ENCODE results near the gene PTPRN2.

PTPRN2 gene

GRCh38 chr7:157540606-157541294, 1046.9 kb downstream of the PTPRN2 start:
- Histone ChIP-seq H3K27ac (ENCODE audit: low read depth, low read length) (no peak overlapping the region), H3K27me3 (ENCODE audit: control insufficient read depth, insufficient read depth, low read length) (no peaks in the 10 kb centered on the region), H3K36me3 (ENCODE audit: control insufficient read depth, insufficient read depth, low read length) (no peaks in the 10 kb centered on the region), H3K9ac (ENCODE audit: low read length) (no peak overlapping the region), H3K4me1 (ENCODE audit: control insufficient read depth, insufficient read depth, low read length) (no peaks in the 10 kb centered on the region), H3K4me3 (ENCODE audit: low read length) (no peak overlapping the region)

- no peak overlapping the region for H3K9ac ChIP-seq (ENCODE audit: low read length)
- H3K4me3 ChIP-seq (ENCODE audit: low read length), result no peak overlapping the region
- no peak overlapping the region for H3K27ac ChIP-seq (ENCODE audit: low read depth, low read length)
- no peaks in the 10 kb centered on the region for H3K27me3 ChIP-seq (ENCODE audit: control insufficient read depth, insufficient read depth, low read length)
- no peaks in the 10 kb centered on the region for H3K36me3 ChIP-seq (ENCODE audit: control insufficient read depth, insufficient read depth, low read length)
- H3K4me1 ChIP-seq (ENCODE audit: control insufficient read depth, insufficient read depth, low read length), result no peaks in the 10 kb centered on the region
These were observed 1047.6 kb downstream of the PTPRN2 start for GRCh38 chr7:157540020-157540419.

DNA sequence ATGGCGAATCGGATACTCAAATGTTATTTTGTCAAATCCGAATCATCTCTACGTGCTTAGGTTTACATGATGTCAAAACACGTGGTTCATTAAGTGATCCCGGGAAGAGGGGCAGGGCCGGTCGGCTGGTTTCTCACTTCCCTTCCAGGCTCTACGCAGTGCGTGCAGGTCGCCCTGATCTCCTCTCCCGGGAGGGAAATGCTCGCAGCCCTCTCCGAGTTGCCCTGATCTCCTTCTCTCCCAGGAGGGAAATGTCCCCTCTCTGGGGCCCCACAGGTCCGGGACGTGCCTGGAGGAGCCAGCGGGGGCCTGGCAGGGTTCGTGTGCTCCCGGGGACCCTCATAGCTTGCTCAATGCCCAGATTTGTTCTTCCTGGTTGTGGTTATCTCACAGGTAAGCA, 1048.1 kb downstream of the PTPRN2 start:
- H3K4me1 ChIP-seq (ENCODE audit: control insufficient read depth, insufficient read depth, low read length), result no peaks in the 10 kb centered on the region
- no peaks in the 10 kb centered on the region for H3K27me3 ChIP-seq (ENCODE audit: control insufficient read depth, insufficient read depth, low read length)
- no peak overlapping the region for H3K27ac ChIP-seq (ENCODE audit: low read depth, low read length)
- H3K4me3 ChIP-seq (ENCODE audit: low read length), result no peak overlapping the region
- H3K36me3 ChIP-seq (ENCODE audit: control insufficient read depth, insufficient read depth, low read length), result no peaks in the 10 kb centered on the region
- no peak overlapping the region for H3K9ac ChIP-seq (ENCODE audit: low read length)

DNA sequence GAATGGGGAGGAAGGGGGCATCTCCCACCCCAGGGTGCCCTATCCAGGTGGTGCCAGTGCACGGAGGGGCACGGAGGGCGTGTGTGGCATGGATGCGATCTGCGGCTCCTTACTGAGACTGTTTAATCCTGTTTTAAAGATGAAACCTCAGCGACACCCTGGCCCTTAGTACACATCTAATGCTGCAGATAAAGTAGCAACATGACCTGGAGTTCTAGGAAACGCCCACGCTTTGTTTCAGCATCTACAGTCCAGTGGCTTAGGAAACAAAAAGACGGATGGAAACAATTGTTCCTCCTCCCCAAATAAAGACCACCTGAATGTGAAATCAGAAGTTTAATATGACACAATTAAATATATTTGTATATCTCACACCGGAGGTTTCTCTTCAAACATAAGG, 1048.9 kb downstream of the PTPRN2 start:
- Histone ChIP-seq H3K4me1 (ENCODE audit: control insufficient read depth, insufficient read depth, low read length) (no peaks in the 10 kb centered on the region), H3K36me3 (ENCODE audit: control insufficient read depth, insufficient read depth, low read length) (no peaks in the 10 kb centered on the region), H3K4me3 (ENCODE audit: low read length) (no peak overlapping the region)

GRCh38 chr7:157538321-157538720, 1049.3 kb downstream of the PTPRN2 start:
- H3K9ac ChIP-seq (ENCODE audit: low read length), result no peak overlapping the region
- H3K36me3 ChIP-seq (ENCODE audit: control insufficient read depth, insufficient read depth, low read length), result no peaks in the 10 kb centered on the region
- H3K4me1 ChIP-seq (ENCODE audit: control insufficient read depth, insufficient read depth, low read length), result no peaks in the 10 kb centered on the region
- no peak overlapping the region for H3K4me3 ChIP-seq (ENCODE audit: low read length)
- H3K27me3 ChIP-seq (ENCODE audit: control insufficient read depth, insufficient read depth, low read length), result no peaks in the 10 kb centered on the region
- H3K27ac ChIP-seq (ENCODE audit: low read depth, low read length), result no peak overlapping the region

More for the DNA sequence above, 1048.9 kb downstream of the PTPRN2 start:
- no peaks in the 10 kb centered on the region for H3K27me3 ChIP-seq (ENCODE audit: control insufficient read depth, insufficient read depth, low read length)
- H3K9ac ChIP-seq (ENCODE audit: low read length), result no peak overlapping the region
- H3K27ac ChIP-seq (ENCODE audit: low read depth, low read length), result no peak overlapping the region

DNA sequence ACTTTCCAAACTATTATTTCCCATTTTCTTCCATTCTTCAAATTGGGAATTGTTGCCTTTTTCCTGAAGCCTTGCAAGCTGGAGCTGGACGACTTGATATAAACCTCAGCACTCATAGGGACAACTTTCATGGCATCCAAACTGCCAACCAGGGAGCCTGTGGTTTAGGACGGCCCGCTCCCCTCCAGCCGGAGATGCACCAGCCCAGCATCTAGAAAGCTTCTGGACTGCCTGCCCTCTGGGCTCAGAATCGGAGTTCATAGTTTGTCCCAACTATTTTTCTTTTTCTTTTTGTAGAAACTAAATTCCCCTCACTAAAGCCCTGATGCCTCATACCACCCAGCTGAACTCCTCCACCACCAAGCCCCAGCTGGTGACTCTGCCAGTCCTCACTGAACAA, 1050.6 kb downstream of the PTPRN2 start:
- H3K4me1 ChIP-seq (ENCODE audit: control insufficient read depth, insufficient read depth, low read length), result no peaks in the 10 kb centered on the region
- no peak overlapping the region for H3K9ac ChIP-seq (ENCODE audit: low read length)
- H3K27me3 ChIP-seq (ENCODE audit: control insufficient read depth, insufficient read depth, low read length), result no peaks in the 10 kb centered on the region
- no peak overlapping the region for H3K27ac ChIP-seq (ENCODE audit: low read depth, low read length)
- H3K36me3 ChIP-seq (ENCODE audit: control insufficient read depth, insufficient read depth, low read length), result no peaks in the 10 kb centered on the region
- no peak overlapping the region for H3K4me3 ChIP-seq (ENCODE audit: low read length)

- no peak overlapping the region for H3K4me3 ChIP-seq (ENCODE audit: low read length)
- H3K4me1 ChIP-seq (ENCODE audit: control insufficient read depth, insufficient read depth, low read length), result no peaks in the 10 kb centered on the region
- no peaks in the 10 kb centered on the region for H3K36me3 ChIP-seq (ENCODE audit: control insufficient read depth, insufficient read depth, low read length)
- H3K27ac ChIP-seq (ENCODE audit: low read depth, low read length), result no peak overlapping the region
- H3K9ac ChIP-seq (ENCODE audit: low read length), result no peak overlapping the region
- no peaks in the 10 kb centered on the region for H3K27me3 ChIP-seq (ENCODE audit: control insufficient read depth, insufficient read depth, low read length)
These were observed 1055.6 kb downstream of the PTPRN2 start for GRCh38 chr7:157532068-157532467.

DNA sequence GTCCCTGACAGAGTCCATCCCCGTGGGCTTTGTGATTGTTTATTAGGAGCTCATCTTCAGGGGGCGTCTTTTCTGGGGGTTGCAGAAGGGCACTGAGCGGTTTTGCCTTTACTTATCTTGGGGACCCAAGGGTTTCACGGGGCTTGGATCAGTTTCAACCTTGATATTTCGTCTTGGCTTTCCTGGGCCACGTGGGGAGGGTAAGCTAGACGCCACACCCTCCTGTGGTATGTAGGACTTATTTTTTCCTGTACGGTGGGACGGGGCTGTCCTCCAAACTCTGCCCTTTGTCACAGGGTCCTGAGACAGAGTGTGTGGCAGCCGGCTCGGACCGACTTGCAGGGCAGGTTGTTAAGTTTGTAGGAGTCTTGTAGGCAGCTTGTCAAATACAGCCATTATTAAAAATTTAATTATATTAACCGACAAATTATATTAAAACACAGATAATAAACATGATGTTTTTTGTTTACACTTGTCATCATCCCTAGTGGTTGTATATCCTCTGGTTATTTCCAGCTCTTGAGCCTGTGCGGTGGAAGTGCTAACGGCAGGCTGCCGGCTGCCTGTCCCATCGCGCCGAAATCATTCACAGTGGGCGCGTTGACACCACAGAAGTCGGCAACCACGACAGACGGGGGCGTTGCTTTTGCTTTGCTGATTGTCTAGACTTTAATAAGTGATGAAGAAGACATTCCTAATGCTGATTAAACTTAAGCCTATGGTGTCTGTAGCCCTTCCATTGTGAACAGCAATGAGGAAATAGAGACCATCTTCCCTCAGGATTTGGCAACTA, 1057.7 kb downstream of the PTPRN2 start:
- H3K4me3 ChIP-seq (ENCODE audit: low read length), result no peak overlapping the region
- no peak overlapping the region for H3K27ac ChIP-seq (ENCODE audit: low read depth, low read length)
- no peak overlapping the region for H3K9ac ChIP-seq (ENCODE audit: low read length)
- no peaks in the 10 kb centered on the region for H3K36me3 ChIP-seq (ENCODE audit: control insufficient read depth, insufficient read depth, low read length)
- H3K27me3 ChIP-seq (ENCODE audit: control insufficient read depth, insufficient read depth, low read length), result no peaks in the 10 kb centered on the region
- no peaks in the 10 kb centered on the region for H3K4me1 ChIP-seq (ENCODE audit: control insufficient read depth, insufficient read depth, low read length)

DNA sequence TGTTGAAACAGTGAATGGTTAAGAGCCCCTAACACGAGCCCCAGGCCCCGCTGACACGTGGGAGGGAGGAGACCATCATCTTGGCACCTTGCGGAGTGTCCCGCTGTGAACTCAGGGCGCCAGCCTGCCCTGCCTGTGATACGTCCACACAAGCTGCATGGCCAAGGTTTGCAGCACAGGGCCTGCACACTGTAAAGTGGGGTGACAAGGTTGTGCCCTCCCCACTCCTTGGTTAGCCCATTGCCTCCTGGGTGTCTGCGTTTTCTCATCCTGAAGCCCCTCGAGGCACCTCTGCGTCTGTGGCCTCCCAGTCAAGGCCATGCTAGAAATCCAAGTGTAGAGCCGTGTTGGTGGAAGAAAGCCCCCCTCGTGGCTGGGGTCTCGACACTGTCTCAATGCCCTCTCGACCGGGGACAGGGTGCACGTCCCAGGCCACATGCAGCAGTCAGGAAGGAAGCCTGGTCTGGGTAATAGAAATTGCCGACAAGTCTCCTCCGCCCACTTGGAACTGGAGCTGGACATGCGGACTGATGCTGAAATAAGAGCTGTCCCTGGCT, 1058.8 kb downstream of the PTPRN2 start:
- H3K4me3 ChIP-seq (ENCODE audit: low read length), result no peak overlapping the region
- H3K9ac ChIP-seq (ENCODE audit: low read length), result no peak overlapping the region
- no peaks in the 10 kb centered on the region for H3K4me1 ChIP-seq (ENCODE audit: control insufficient read depth, insufficient read depth, low read length)
- no peak overlapping the region for H3K27ac ChIP-seq (ENCODE audit: low read depth, low read length)
- H3K36me3 ChIP-seq (ENCODE audit: control insufficient read depth, insufficient read depth, low read length), result no peaks in the 10 kb centered on the region
- H3K27me3 ChIP-seq (ENCODE audit: control insufficient read depth, insufficient read depth, low read length), result no peaks in the 10 kb centered on the region

- Histone ChIP-seq H3K4me1 (ENCODE audit: control insufficient read depth, insufficient read depth, low read length) (no peaks in the 10 kb centered on the region), H3K36me3 (ENCODE audit: control insufficient read depth, insufficient read depth, low read length) (no peaks in the 10 kb centered on the region)
These were observed 1059.9 kb downstream of the PTPRN2 start for GRCh38 chr7:157527686-157528085.

GRCh38 chr7:157526913-157527634, 1060.5 kb downstream of the PTPRN2 start:
- no peaks in the 10 kb centered on the region for H3K36me3 ChIP-seq (ENCODE audit: control insufficient read depth, insufficient read depth, low read length)
- H3K4me3 ChIP-seq (ENCODE audit: low read length), result no peak overlapping the region
- H3K4me1 ChIP-seq (ENCODE audit: control insufficient read depth, insufficient read depth, low read length), result no peaks in the 10 kb centered on the region
- H3K9ac ChIP-seq (ENCODE audit: low read length), result no peak overlapping the region
- H3K27ac ChIP-seq (ENCODE audit: low read depth, low read length), result no peak overlapping the region
- no peaks in the 10 kb centered on the region for H3K27me3 ChIP-seq (ENCODE audit: control insufficient read depth, insufficient read depth, low read length)

More at GRCh38 chr7:157527686-157528085, 1059.9 kb downstream of the PTPRN2 start:
- no peak overlapping the region for H3K27ac ChIP-seq (ENCODE audit: low read depth, low read length)
- H3K9ac ChIP-seq (ENCODE audit: low read length), result no peak overlapping the region
- H3K4me3 ChIP-seq (ENCODE audit: low read length), result no peak overlapping the region
- no peaks in the 10 kb centered on the region for H3K27me3 ChIP-seq (ENCODE audit: control insufficient read depth, insufficient read depth, low read length)
